HepG2 (cell line): ENCODE data around the gene CNPY4. TPM values are rescaled to one million over a fixed set of nuclear protein-coding genes. Genes with fewer than 3 reads are reported as not detected.

Experiments
- JDP2 ChIP-seq: sonication (generic); formaldehyde crosslinking; IDR thresholded peaks from 2 replicates; pipeline ENCODE4 v1.8.1; 2022; ENCODE audit warnings: missing genetic modification reagents, borderline replicate concordance
- KIAA2018 ChIP-seq: sonication (generic); formaldehyde crosslinking; IDR thresholded peaks from 2 replicates; pipeline ENCODE4 v1.5.0; 2020; ENCODE audit warnings: mild to moderate bottlenecking, missing genetic modification reagents, borderline replicate concordance
- RNF219 ChIP-seq: sonication (generic); formaldehyde crosslinking; IDR thresholded peaks from 2 replicates; pipeline ENCODE4 v1.5.0; 2020; ENCODE audit warnings: mild to moderate bottlenecking, missing genetic modification reagents
- ZBTB33 ChIP-seq: sonication (generic); formaldehyde crosslinking; IDR thresholded peaks from 2 replicates; pipeline ENCODE4 v1.4.0; 2020; ENCODE audit warnings: missing genetic modification reagents
- ZNF260 ChIP-seq: sonication (generic); formaldehyde crosslinking; IDR thresholded peaks from 2 replicates; pipeline ENCODE4 v1.4.0; 2020; ENCODE audit warnings: missing genetic modification reagents, low read depth, mild to moderate bottlenecking, borderline replicate concordance
- polyA plus RNA-seq, 8 experiments: library from polyadenylated mRNA; depleted of rRNA in 3 of 8; stranded (reverse) in 7 of 8; unstranded in 1 of 8; fragments of >200 nt; fragmentation: Illumina TruSeq in 4 of 8; extraction: Trizol in 4 of 8; gene quantifications; 2 replicates each; pipeline versions ENCODE4 v1.2.1 to v1.2.3, GENCODE V29; 2011 to 2016; ENCODE audit warnings: low read depth in 4 of 8, missing spikeins in 1 of 8, mixed read lengths in 1 of 8; ENCODE audit not compliant: insufficient read depth in 1 of 8
- total RNA-seq, 5 experiments: library from RNA; depleted of rRNA; stranded (reverse); fragments of >200 nt; fragmentation: Illumina TruSeq; extraction: Trizol; gene quantifications; 2 replicates each; pipeline ENCODE4 v1.2.3, GENCODE V29; 2016; ENCODE audit warnings: low read depth in 1 of 5

The CNPY4 gene
- total and polyA plus RNA-seq, 2 of the 13 experiments (the other 11 are each of a cell fraction or from before 2014, with no cell fraction given), result 6.2 to 12.7 TPM

GRCh38 chr7:100141555-100141949 lies 22.1 kb downstream of the CNPY4 start (continued):
- TF ChIP-seq KIAA2018 (CRISPR knock-in tag) (no peak), RNF219 (CRISPR knock-in tag) (no peak), JDP2 (CRISPR knock-in tag) (no peak), ZBTB33 (no peak), ZNF260 (CRISPR knock-in tag) (no peak)
